ENCODE measurements around the gene INPP5A. TPM values are rescaled to one million over a fixed set of nuclear protein-coding genes. Genes with fewer than 3 reads are reported as not detected.

INPP5A gene
- total and polyA plus RNA-seq, 7 donors = 15.1 to 48.8 (median 40.9) TPM

GRCh38 chr10:132521466-132522102 lies 16.0 kb upstream of the INPP5A start:
- DNase-seq = peak in 1 of 2 donors; percentile 42
- no peaks in the 10 kb centered on the region for H3K36me3 ChIP-seq (ENCODE audit: insufficient read depth in 1 of 2, low read depth in 1 of 2)
- H3K27ac ChIP-seq = no peak overlapping the region
- 95 to 97% (median 95%) methylated on average over 19 of the region's 19 CpGs for WGBS, 3 donors
- intact Hi-C loops (cut with DNase I) = loop anchor here in 1 of 2 donors (2.0 kb wide), 1 partner anchor 15 kb away; the partner anchor contains the start of gene INPP5A
- peaks cover 44% of the 10 kb centered on the region for H3K4me1 ChIP-seq
- H3K9me3 ChIP-seq = no peaks in the 10 kb centered on the region
- no peak for ATAC-seq
- TF ChIP-seq CTCF (IDR thresholded peaks at IDR 0.05) = no peak
- no peaks in the 10 kb centered on the region for H3K27me3 ChIP-seq (ENCODE audit: insufficient read depth in 3 of 3, low read length in 2 of 3)
- H3K4me3 ChIP-seq = no peak overlapping the region

DNA sequence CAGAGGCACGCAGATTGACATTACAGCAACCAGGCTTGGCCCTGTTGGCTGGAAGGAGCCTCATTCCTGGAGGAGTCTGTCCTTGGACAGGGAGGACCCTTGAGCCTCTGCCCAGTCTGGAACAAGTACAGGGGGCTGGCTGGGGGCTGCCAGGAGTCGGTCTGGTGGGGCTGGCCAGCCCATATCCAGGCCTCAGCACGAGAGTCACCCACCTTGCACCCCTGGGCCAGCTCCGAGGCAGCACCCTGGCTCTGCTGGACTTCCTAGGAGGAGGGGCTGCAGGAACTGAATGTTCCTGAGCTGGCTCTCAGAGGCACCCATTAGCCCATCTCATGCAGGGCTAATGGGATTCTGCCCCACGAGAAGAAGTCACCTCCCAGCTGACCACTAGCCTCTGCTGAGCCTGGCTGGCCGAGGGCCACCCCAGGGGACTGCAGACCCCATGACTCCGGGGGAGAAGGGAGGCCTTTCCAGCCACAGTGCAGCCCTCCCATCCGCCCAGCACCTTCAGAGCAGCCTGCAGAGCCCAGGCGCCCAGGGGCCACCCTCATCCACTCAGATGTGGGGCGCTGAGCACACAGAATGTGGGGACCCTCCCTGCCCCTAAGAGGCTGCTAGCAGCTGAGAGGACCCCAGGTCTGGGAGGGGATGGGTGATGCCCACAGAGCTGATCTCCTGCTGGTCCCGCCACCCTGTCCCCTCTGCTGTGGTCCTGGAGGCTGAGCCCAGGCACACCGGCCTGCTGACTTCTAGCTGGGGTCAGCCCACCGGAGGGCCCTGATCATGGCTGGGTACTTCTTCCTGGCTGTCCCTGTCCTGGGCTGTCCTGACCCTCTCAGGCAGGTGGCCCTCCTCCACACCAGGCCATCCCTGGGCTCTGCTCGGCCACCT lies 14.8 kb upstream of the INPP5A start:
- Histone ChIP-seq H3K27ac (no peak overlapping the region), H3K4me1 (peaks cover 34% of the 10 kb centered on the region), H3K36me3 (ENCODE audit: insufficient read depth in 1 of 2, low read depth in 1 of 2) (no peaks in the 10 kb centered on the region), H3K27me3 (ENCODE audit: insufficient read depth in 3 of 3, low read length in 2 of 3) (no peaks in the 10 kb centered on the region), H3K4me3 (no peak overlapping the region), H3K9me3 (no peaks in the 10 kb centered on the region)
- ATAC-seq (no peak), DNase-seq (peak in 1 of 2 donors; percentile 44)
- WGBS, 3 donors = 85 to 97% (median 91%) methylated on average over 13 to 14 of the region's 14 CpGs
- intact Hi-C loops (cut with DNase I) = no loop called here
- TF ChIP-seq CTCF (IDR thresholded peaks at IDR 0.05) = no peak

- no peaks in the 10 kb centered on the region for H3K9me3 ChIP-seq
- no peak overlapping the region for H3K4me3 ChIP-seq
- H3K27me3 ChIP-seq (ENCODE audit: insufficient read depth in 3 of 3, low read length in 2 of 3) = peaks cover 0 to 1% (median 0%) of the 10 kb centered on the region in 3 donors
- no peak overlapping the region for H3K27ac ChIP-seq
- no peak for TF ChIP-seq CTCF (IDR thresholded peaks at IDR 0.05)
- peaks cover 31% of the 10 kb centered on the region for H3K4me1 ChIP-seq
- intact Hi-C loops (cut with DNase I) = no loop called here
- DNase-seq (peak in 1 of 2 donors; percentile 47), ATAC-seq (no peak)
- WGBS, 3 donors = 87 to 95% (median 88%) methylated on average over 15 of the region's 15 CpGs
- no peaks in the 10 kb centered on the region for H3K36me3 ChIP-seq (ENCODE audit: insufficient read depth in 1 of 2, low read depth in 1 of 2)
These were observed 13.8 kb upstream of the INPP5A start for GRCh38 chr10:132523561-132524442.

- ATAC-seq = no peak
- intact Hi-C loops (cut with DNase I) = no loop called here
- TF ChIP-seq CTCF (IDR thresholded peaks at IDR 0.05) = no peak
- H3K36me3 ChIP-seq (ENCODE audit: insufficient read depth in 1 of 2, low read depth in 1 of 2) = no peaks in the 10 kb centered on the region
- 92 to 94% (median 94%) methylated on average over 23 of the region's 23 CpGs for WGBS, 3 donors
- H3K4me1 ChIP-seq = peaks cover 22% of the 10 kb centered on the region
- no peaks in the 10 kb centered on the region for H3K9me3 ChIP-seq
- peaks cover 0 to 10% (median 0%) of the 10 kb centered on the region in 3 donors for H3K27me3 ChIP-seq (ENCODE audit: insufficient read depth in 3 of 3, low read length in 2 of 3)
- DNase-seq = peak; percentile 4 to 41
- no peak overlapping the region for H3K27ac ChIP-seq
- no peak overlapping the region for H3K4me3 ChIP-seq
These were observed 12.9 kb upstream of the INPP5A start for GRCh38 chr10:132524443-132525285.
